Neuronal stem cell (in vitro differentiated cells): Measurements from ENCODE around the gene GALNTL6.
"Not testable (repeated sequence)": the region's sequence is repeated elsewhere in the genome, so short reads cannot be mapped to it uniquely, and the experiment has no call there.

ENCODE experiments used
- DNase-seq: peaks from one replicate; pipeline ENCODE4 v3.0.0-alpha.2; 2013; ENCODE audit warnings: low spot score
- H2AFZ ChIP-seq: one replicate; pipeline ENCODE4 v1.6.1; 2013; ENCODE audit warnings: mild to moderate bottlenecking, low read length, inconsistent platforms
- H2AK5ac ChIP-seq: 2 replicates; pipeline ENCODE4 v1.6.1; 2013; ENCODE audit warnings: low read depth, mild to moderate bottlenecking, inconsistent platforms, low read length, moderate library complexity, mixed read lengths
- H2BK120ac ChIP-seq: 2 replicates; pipeline ENCODE4 v1.6.1; 2013; ENCODE audit warnings: low read depth, mild to moderate bottlenecking, inconsistent platforms, low read length, moderate library complexity, mixed read lengths
- H2BK12ac ChIP-seq: one replicate; pipeline ENCODE4 v1.6.1; 2013; ENCODE audit warnings: low read length, inconsistent platforms
- H2BK15ac ChIP-seq: 2 replicates; pipeline ENCODE4 v1.6.1; 2013; ENCODE audit warnings: mild to moderate bottlenecking, low read length, inconsistent platforms, mixed read lengths
- H2BK5ac ChIP-seq: one replicate; pipeline ENCODE4 v1.6.1; 2013; ENCODE audit warnings: inconsistent platforms, mild to moderate bottlenecking, low read length, moderate library complexity
- H3K14ac ChIP-seq: one replicate; pipeline ENCODE4 v1.6.1; 2013; ENCODE audit warnings: low read length, inconsistent platforms
- H3K18ac ChIP-seq: 2 replicates; pipeline ENCODE4 v1.6.1; 2013; ENCODE audit warnings: low read length, inconsistent platforms
- H3K23ac ChIP-seq: 2 replicates; pipeline ENCODE4 v1.6.1; 2013; ENCODE audit warnings: low read depth, mild to moderate bottlenecking, mixed read lengths, low read length, inconsistent platforms; ENCODE audit not compliant: poor library complexity
- H3K27ac ChIP-seq: replicated peaks from 3 replicates; pipeline ENCODE4 v1.5.1; 2013; ENCODE audit warnings: low read length, inconsistent platforms
- H3K27me3 ChIP-seq, 3 experiments: 2 replicates each; pipeline ENCODE4 v1.6.1; 2013; ENCODE audit warnings: low read length in 3 of 3, mild to moderate bottlenecking in 2 of 3, inconsistent platforms in 1 of 3, low read depth in 1 of 3, mixed read lengths in 1 of 3, moderate library complexity in 1 of 3; ENCODE audit not compliant: control insufficient read depth in 3 of 3, insufficient read depth in 3 of 3
- H3K36me3 ChIP-seq, 2 donors: replicated peaks in 1 of 2; 2 replicates each; pipeline ENCODE4 v1.6.1; 2013; ENCODE audit warnings: low read length in 2 of 2; ENCODE audit not compliant: control insufficient read depth in 2 of 2, insufficient read depth in 2 of 2
- H3K4ac ChIP-seq: 2 replicates; pipeline ENCODE4 v1.6.1; 2013; ENCODE audit warnings: inconsistent platforms, mild to moderate bottlenecking, low read length, moderate library complexity
- H3K4me1 ChIP-seq, 2 donors: 1 replicate in 1 of 2; 2 replicates in 1 of 2; pipeline ENCODE4 v1.6.1; 2013; ENCODE audit warnings: low read length in 2 of 2, low read depth in 1 of 2; ENCODE audit not compliant: control insufficient read depth in 2 of 2, insufficient read depth in 1 of 2
- H3K4me2 ChIP-seq: one replicate; pipeline ENCODE4 v1.6.1; 2013; ENCODE audit warnings: mild to moderate bottlenecking, low read length, inconsistent platforms; ENCODE audit not compliant: insufficient read depth, poor library complexity, severe bottlenecking
- H3K4me3 ChIP-seq, 2 donors: 2 replicates each; pipeline ENCODE4 v1.5.1; 2013; ENCODE audit warnings: low read length in 2 of 2, mild to moderate bottlenecking in 2 of 2, inconsistent platforms in 1 of 2, moderate library complexity in 1 of 2
- H3K79me1 ChIP-seq: one replicate; pipeline ENCODE4 v1.6.1; 2013; ENCODE audit warnings: low read depth, mild to moderate bottlenecking, inconsistent platforms, low read length, moderate library complexity
- H3K9ac ChIP-seq: one replicate; pipeline ENCODE4 v1.6.1; 2013; ENCODE audit warnings: mild to moderate bottlenecking, low read depth, low read length, inconsistent platforms; ENCODE audit not compliant: poor library complexity
- H3K9me3 ChIP-seq, 2 donors: replicated peaks in 1 of 2; 2 replicates each; pipeline versions ENCODE3 to v1.6.1; 2013; ENCODE audit warnings: low read length in 2 of 2, mild to moderate bottlenecking in 2 of 2, inconsistent platforms in 1 of 2, low read depth in 1 of 2, mixed read lengths in 1 of 2, moderate library complexity in 1 of 2; ENCODE audit not compliant: control insufficient read depth in 2 of 2, insufficient read depth in 1 of 2
- H4K8ac ChIP-seq: one replicate; pipeline ENCODE4 v1.6.1; 2013; ENCODE audit warnings: low read depth, mild to moderate bottlenecking, inconsistent platforms, low read length, moderate library complexity
- H4K91ac ChIP-seq: one replicate; pipeline ENCODE4 v1.6.1; 2013; ENCODE audit warnings: low read length, low read depth, mild to moderate bottlenecking, inconsistent platforms; ENCODE audit not compliant: poor library complexity
- WGBS, 2 donors: extraction: QIAGEN DNeasy Blood & Tissue Kit; methylation state at CpG; one replicate each; pipeline ENCODE4 v1.1.7; 2013; ENCODE audit warnings: missing lambda C conversion rate in 2 of 2, mixed read lengths in 1 of 2; ENCODE audit not compliant: insufficient read length in 2 of 2, insufficient replicate concordance in 1 of 2; ENCODE audit errors: extremely low coverage in 2 of 2; 5-methylcytosine and 5-hydroxymethylcytosine counted together

GALNTL6 gene

DNA sequence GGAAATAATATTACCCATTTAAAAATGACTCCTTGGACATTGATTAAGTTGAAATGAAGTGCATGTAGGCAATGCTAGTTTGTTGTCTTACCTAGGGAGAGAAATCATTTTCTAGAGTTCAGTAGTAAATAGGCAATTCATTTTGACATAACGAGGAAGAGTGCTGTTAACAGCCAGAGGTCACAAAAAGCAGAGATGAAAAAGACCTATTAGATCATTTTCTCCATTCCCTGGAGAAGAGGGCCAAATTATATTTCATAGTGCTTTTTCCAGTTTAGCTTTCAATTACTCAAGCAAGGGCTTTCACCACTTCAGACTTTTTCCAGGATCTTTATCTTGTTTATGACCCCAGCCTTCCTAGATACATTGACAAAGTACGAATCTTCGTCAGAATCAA lies 981.1 kb downstream of the GALNTL6 start:
- Histone ChIP-seq H4K91ac (no peak overlapping the region), H3K4me1 (peaks cover 4 to 6% of the 10 kb centered on the region in 2 donors), H3K27me3 (no peaks in the 10 kb centered on the region), H3K9me3 (no peaks in the 10 kb centered on the region), H3K23ac (no peak overlapping the region), H3K9ac (no peak overlapping the region), H3K27ac (no peak overlapping the region), H2BK5ac (no peak overlapping the region), H3K18ac (no peak overlapping the region), H3K79me1 (no peaks in the 10 kb centered on the region), H3K4me3 (no peak overlapping the region), H3K14ac (no peak overlapping the region), H2AFZ (peak overlapping the region; percentile 67), H2BK12ac (no peak overlapping the region), H3K4ac (no peak overlapping the region), H4K8ac (no peak overlapping the region), H2AK5ac (no peak overlapping the region), H2BK15ac (no peak overlapping the region), H3K4me2 (no peak overlapping the region), H2BK120ac (no peak overlapping the region), H3K36me3 (no peaks in the 10 kb centered on the region)
- no CpG with 5 or more reads among the region's 3 CpGs for WGBS, 2 donors
- no peak for DNase-seq

DNA sequence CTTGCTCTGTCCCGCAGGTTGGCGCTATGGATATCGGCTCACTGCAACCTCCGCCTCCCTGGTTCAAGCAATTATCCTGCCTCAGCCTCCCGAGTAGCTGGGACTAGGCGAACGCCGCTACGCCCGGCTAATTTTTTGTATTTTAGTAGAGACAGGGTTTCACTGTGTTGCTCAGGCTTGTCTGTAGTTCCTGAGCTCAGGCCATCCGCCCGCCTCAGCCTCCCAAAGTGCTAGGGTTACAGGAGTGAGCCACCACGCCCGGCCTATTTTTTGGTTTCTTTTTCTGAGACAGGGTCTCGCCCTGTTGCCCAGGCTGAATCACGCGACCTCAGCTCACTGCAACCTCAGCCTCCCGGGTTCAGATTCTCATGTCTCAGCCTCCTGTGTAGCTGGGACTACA lies 984.1 kb downstream of the GALNTL6 start:
- H2BK12ac ChIP-seq, H3K4me1 ChIP-seq, H3K4me3 ChIP-seq, DNase-seq, H3K23ac ChIP-seq, H3K4ac ChIP-seq, H3K9me3 ChIP-seq, H2AFZ ChIP-seq, H3K27me3 ChIP-seq, H2BK5ac ChIP-seq, H3K14ac ChIP-seq, H2BK120ac ChIP-seq, H3K9ac ChIP-seq, H3K79me1 ChIP-seq, H2BK15ac ChIP-seq, H3K36me3 ChIP-seq, H3K27ac ChIP-seq, H2AK5ac ChIP-seq, H3K18ac ChIP-seq, H4K8ac ChIP-seq, H3K4me2 ChIP-seq, H4K91ac ChIP-seq: not testable (repeated sequence)
- no CpG with 5 or more reads among the region's 18 CpGs for WGBS, 2 donors

DNA sequence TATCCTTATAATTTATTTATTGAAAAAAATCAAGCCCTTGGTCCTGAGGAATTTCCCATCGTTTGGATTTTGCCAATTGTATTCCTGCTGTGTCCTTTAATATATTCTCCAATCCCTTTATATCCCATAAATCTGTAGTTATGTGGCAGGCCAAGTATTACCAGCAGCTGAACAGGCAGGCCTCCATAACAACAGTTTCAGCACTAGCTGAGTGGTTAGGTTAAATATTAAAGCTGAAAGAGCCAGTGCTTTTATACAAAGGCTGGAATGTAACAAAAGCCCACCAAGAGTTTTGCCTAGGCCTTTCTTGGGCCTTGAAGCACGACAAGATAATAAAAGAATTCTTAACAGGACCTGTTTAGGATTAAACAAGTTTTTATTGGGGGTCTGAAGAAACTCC lies 988.8 kb downstream of the GALNTL6 start:
- H3K4me3 ChIP-seq: no peak overlapping the region
- no peak overlapping the region for H3K18ac ChIP-seq
- H3K79me1 ChIP-seq: no peaks in the 10 kb centered on the region
- WGBS, 2 donors: no CpG with 5 or more reads among the region's 2 CpGs
- H3K4me1 ChIP-seq: peaks cover 2 to 3% of the 10 kb centered on the region in 2 donors
- no peak overlapping the region for H3K9ac ChIP-seq
- no peak overlapping the region for H4K91ac ChIP-seq
- DNase-seq: no peak
- no peak overlapping the region for H2BK12ac ChIP-seq
- no peak overlapping the region for H3K14ac ChIP-seq
- no peak overlapping the region for H3K4me2 ChIP-seq
- H3K9me3 ChIP-seq: no peaks in the 10 kb centered on the region
- H2BK15ac ChIP-seq: no peak overlapping the region
- H3K27me3 ChIP-seq: no peaks in the 10 kb centered on the region
- H3K4ac ChIP-seq: no peak overlapping the region
- no peak overlapping the region for H2BK5ac ChIP-seq
- no peak overlapping the region for H4K8ac ChIP-seq
- no peak overlapping the region for H3K23ac ChIP-seq
- no peaks in the 10 kb centered on the region for H3K36me3 ChIP-seq
- no peak overlapping the region for H2AK5ac ChIP-seq
- no peak overlapping the region for H2BK120ac ChIP-seq
- peak overlapping the region; percentile 67 for H2AFZ ChIP-seq
- H3K27ac ChIP-seq: no peak overlapping the region

DNA sequence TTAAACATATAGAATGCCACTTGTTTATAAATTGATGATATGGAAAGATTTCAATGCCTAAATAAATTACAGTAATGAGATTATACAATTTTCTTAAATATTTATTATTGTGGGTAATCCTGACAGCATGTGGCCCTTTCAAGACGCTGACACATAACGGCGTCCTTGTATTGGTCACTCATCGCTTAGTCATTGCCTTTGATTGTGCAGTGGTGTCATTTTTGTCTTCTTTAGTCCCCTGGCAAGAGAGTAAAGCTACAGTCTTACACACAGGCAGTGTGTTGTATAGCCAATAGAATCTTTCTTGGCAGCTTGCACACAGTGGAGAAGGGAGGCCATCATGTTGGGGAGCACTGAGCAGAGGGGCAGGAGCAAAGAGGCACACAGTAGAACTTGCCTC lies 993.6 kb downstream of the GALNTL6 start:
- Histone ChIP-seq H3K4me2 (no peak overlapping the region), H3K4me3 (no peak overlapping the region), H3K14ac (no peak overlapping the region), H4K8ac (no peak overlapping the region), H2BK120ac (no peak overlapping the region), H3K9ac (no peak overlapping the region), H3K36me3 (no peaks in the 10 kb centered on the region), H2BK12ac (no peak overlapping the region), H2AK5ac (no peak overlapping the region), H3K4me1 (peaks cover 6 to 29% of the 10 kb centered on the region in 2 donors), H3K18ac (no peak overlapping the region), H3K27me3 (no peaks in the 10 kb centered on the region), H3K9me3 (no peaks in the 10 kb centered on the region), H3K79me1 (no peaks in the 10 kb centered on the region), H2BK5ac (no peak overlapping the region), H3K23ac (no peak overlapping the region), H2BK15ac (no peak overlapping the region), H3K4ac (no peak overlapping the region), H4K91ac (no peak overlapping the region), H2AFZ (no peak overlapping the region), H3K27ac (no peak overlapping the region)
- WGBS, 2 donors: no CpG with 5 or more reads among the region's 4 CpGs
- no peak for DNase-seq
